Activated CD4-positive, alpha-beta T cell treated with anti-CD3 and anti-CD28 coated beads for 48 hours (primary cell): ENCODE measurements around the gene KCNMA1.

ENCODE experiments used
- DNase-seq: peaks from one replicate; pipeline ENCODE4 v3.0.0-alpha.2; 2020

Gene KCNMA1

DNA sequence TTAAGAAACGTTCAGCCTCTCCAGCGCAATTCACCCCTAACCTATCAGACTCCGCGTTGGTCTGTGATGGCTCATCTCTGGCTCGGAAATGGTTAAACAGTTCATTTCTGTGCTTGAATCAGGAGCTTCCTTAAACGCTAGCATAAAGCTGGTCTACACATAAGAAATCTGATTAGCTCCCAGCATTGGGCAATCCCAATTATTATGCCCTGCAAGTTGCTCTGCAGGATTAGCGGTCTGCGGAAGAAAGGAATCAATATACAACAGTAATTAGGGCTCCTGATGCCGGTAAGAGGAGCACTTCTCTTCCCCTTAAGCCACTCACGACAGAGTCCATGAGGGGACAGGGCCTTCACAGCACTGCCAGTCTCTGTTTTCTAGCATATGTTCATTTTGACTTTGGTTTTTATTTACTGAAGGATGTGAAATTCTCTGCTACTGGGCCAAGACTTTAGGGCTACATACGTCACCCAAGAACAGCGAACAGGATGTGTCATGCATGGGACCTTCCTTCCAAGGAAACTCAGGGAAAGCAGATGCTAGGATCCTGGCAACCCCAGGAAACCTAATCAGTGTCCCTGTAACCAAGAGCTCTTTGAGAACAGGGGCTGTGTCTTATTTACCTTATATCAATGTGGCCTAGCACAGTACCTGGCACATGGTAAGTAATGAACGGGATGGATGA lies 324.4 kb downstream of the KCNMA1 start:
- DNase-seq = no peak

GRCh38 chr10:77311186-77311585 lies 326.4 kb downstream of the KCNMA1 start:
- no peak for DNase-seq

GRCh38 chr10:77310288-77310840 lies 327.2 kb downstream of the KCNMA1 start:
- DNase-seq = no peak

DNA sequence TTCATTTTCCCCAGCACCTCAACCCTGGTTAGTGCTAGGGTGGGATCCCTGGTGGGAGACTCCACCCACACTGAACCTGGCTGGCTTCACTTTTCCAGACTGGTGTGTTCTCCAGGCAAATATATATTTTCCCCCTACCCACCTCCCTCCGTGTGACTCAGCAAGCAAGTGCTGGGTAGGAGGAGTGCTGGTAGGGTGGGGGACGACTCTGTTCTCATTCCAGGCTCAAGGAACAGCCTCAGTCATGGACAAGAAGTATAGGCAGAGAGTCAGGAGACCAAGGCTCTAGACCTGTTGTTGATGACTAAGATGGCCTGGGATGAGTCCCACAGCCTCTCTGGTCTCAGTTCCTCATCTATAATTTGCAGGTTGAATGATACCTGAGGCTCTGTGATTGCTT lies 328.1 kb downstream of the KCNMA1 start:
- no peak for DNase-seq

GRCh38 chr10:77309092-77309491 lies 328.5 kb downstream of the KCNMA1 start:
- DNase-seq = no peak

DNA sequence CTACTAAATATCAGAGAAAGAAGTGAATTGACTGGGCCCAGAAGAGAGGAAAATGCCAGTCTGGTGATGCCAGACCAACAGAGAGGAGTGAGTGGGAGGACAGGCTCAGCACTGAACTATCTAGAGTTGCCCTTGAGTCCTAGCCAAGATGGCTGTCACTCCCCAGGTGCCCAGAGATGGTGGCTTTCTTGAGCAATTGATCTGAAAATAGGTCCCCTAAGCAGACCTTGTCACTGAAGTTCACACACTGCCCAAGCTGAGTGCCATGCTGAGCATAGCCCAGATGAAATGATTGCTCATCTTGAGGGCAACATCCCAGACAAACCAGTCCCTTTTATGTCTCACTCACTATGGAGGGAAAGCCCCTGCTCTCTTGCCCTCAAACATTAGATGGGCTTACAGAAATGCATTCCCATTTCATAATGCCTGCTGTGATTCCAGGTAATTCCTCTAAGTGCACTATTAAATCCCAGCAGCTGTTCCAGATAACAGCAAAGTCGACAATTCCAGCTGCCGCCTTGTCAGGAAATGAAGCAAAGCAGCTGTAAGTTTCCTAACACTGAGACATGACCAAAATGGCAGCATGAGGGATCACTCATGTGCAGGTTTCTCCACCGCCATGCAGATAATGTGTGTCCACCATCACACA lies 329.4 kb downstream of the KCNMA1 start:
- DNase-seq = no peak

DNA sequence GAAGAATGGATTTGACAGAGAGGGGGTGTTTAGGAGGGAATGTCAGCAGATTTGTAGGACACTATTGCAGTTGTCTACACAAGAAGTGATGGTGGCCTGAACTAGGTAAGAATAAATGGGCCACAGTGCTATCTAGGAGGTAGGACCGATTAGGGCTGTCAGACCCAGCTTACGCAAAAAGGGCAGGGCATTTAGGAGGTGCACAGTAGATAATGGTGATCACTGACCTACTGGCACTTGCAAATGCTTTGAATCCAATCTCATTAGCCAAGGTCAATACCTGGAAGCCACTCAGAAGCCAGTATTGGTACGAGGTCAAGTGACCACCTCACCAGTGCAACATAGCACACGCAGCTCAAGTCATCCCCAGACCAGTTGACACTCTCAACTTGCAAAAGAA lies 330.9 kb downstream of the KCNMA1 start:
- DNase-seq = no peak

GRCh38 chr10:77305650-77306632 lies 331.7 kb downstream of the KCNMA1 start:
- DNase-seq = no peak

GRCh38 chr10:77304192-77304591 lies 333.4 kb downstream of the KCNMA1 start:
- no peak for DNase-seq

DNA sequence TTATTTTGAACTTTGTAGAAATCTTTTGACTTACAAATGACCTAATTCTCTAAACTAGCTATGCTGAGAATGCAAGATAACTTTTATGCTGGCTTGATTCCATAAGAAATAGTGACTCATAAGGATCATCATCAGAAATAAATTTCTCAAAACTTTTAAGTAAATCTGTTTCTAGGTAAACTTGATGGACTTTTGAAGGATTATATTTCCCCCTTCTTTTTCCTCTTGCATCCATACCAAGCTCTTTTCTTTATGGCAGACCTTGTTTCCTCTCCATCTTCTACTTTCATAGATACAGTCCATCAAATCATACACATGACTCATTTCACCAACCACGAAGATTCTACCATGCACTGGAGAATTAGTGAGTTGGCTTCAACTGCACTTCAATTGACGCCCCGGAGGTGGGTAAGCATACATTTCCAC lies 336.3 kb downstream of the KCNMA1 start:
- no peak for DNase-seq

DNA sequence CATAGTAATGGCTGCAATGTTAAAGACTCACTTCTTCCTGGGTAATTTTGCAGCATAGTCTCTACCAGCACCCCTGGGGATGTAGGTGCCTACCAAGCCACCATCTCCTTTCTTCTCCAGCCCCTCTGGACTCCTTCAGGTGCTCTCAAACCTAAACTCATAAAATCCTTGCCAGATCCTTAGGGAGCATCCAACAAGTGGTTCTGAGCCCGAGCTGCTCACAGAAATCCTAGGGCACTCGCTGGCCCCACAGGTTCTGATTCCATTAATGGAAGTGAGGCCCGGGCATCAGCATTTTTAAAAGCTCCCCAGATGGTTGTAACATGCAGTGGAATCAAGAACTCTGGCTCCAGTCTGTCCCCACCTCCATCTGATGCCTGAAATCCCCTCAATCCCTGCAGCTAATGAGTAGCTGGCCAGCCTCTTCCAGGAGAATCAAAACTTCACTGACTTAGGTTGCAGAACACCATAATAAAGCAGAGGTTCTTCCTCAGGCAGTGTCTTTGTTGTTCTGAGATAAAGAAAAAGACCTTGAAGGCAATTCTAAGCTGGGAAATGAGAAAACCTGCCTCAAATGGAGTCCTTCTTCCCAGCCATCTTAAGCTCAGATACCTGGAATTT lies 336.8 kb downstream of the KCNMA1 start:
- no peak for DNase-seq

DNA sequence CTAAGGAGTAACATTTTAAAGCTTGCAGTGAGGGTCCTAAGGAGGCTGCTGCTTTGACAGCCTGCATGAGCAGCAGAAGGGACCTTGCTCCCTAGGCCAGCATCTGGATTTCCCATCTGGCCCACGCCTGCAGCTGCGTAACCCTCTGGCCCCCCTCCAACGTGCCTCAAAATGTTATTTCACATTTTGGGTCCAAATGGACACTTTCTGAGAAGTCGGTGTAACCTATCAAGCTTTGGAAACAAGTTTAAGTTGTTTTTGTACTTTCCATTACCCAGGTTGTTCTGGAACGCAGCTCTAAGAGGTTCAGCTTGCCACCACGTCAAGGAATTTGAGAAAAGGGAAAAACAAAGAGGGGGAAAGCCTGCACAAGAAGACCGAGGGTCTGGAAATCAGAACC lies 338.3 kb downstream of the KCNMA1 start:
- DNase-seq = no peak

DNA sequence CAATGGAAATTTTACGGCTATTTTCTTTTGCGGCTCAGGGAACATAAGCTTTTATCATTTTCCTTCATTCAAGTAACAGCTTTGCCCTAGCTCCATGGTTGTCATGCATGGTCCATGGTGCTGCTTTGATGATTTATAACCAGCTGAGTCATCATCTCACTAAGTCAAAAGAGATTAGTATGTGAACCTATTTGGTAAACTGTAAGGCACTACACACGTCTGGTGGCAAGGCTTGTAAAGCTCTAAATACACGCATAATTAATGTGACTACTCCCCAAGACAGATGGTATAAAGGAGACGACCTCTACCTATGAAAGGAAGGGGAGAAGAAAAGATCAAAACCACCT lies 340.2 kb downstream of the KCNMA1 start:
- no peak for DNase-seq

DNA sequence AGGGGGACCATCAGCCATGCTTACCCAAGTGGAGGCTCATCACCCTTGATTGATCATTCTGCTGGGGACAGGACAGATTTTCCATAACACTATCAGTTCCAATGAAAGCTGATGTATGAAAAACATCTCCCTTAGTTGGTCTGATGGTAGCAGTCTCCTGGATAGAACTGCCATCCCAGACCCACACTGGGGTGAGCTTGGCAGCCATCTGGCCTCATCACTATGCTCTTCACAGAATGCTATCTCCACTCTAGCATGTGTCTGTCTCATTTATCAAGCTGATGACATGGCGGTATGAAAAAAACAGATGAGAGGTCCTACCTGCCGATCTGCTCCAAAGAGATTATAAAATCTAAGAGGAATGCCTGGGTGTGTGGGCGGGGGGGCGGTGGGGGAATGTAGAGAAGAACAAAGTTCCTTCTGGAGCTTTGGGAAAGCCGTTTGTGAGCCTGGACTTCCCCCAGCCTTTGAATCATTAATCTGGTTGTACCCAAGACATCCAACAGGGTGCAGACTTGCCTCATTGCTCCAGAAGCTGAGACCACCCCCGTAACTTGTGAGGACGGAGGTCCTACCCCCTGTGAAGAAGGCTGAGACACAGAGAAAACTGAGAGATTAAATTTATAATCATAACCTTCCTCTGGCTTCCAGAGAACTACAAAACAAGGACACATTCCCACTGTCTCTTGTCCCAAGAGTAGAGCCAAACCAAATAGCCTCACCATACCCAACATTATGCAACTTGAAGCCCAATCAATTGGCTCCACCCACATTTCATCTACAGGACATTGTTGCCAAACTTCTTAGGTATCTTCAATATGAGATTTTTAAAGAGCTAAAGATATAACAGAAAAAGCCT lies 340.8 kb downstream of the KCNMA1 start:
- DNase-seq = no peak

GRCh38 chr10:77293773-77294172 lies 343.8 kb downstream of the KCNMA1 start:
- no peak for DNase-seq

- no peak for DNase-seq
Observed at GRCh38 chr10:77293347-77293746, 344.3 kb downstream of the KCNMA1 start.

- DNase-seq = no peak
Observed at GRCh38 chr10:77291596-77292505, 345.8 kb downstream of the KCNMA1 start.

DNA sequence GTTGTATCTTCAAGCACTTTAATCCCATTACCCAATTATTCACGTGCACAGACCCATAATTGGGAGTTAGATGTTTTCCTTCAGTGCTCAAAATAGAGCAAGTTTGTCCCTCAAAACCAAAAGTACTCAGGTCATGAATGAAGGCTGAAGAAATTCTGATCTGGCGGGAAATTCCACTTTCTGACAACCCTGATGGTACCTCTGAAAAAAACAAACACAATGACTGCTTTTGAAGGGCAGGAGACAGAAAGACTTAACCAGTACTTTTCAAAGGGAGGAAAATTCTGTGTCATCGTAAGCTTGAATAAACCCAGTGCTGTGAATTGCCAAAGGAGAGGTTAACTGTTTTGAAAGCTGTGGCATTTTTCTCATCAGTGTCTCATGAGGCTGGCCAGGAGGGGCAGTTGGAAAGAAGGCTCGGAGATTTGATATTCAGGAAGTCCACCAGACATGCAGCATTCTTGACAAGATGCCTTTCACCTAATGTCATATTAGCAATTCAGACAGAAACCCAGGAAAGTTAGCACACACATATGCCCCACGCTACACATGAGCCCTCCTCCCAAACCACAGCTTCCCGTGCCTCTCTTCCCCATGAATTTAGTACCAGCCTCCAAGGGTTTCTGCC lies 347.0 kb downstream of the KCNMA1 start:
- DNase-seq = no peak

DNA sequence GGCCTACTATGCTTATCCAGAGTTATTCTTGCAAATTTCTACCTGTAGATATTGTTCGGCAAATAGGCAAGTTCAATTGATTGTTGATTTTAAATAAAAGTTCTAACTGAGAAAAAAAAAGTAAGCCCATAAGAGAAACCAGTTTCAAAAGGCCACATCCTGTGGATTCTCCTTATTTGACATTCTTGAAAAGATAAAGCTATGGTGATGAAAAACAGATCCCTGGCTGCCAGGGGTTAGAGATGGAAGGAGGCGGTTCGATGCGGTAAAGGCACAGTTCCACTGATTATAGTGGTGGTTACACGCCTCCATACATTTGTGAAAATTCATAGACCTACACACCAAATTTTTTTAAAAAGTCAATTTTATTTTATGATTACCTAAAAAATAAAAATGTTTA lies 347.8 kb downstream of the KCNMA1 start:
- no peak for DNase-seq

DNA sequence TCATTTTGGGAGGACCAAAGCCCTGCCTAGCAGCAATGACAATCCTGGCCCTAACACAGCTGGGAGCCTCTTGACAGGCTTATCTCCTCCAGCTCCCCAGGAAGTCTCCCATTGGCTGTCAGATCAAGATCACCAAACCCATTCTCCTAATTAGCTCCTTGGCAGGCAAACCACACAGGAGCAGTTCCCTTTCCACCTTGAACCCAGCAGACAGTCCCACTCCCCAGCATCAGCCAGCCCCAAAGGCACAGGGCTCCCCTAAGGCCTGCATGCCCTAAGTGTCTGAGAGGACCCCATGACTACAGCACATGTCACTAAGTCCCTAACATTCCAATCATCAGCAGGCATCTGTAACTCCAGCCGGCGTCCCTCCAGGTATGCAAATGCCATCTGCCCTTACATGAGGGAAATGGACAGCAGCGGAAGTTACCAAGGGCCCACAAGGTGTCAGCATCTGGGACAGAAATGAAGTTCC lies 348.5 kb downstream of the KCNMA1 start:
- no peak for DNase-seq
